Measurements from ENCODE around the gene PPP1R26.
"Not testable (repeated sequence)": the region's sequence is repeated elsewhere in the genome, so short reads cannot be mapped to it uniquely, and the experiment has no call there.

The PPP1R26 gene

DNA sequence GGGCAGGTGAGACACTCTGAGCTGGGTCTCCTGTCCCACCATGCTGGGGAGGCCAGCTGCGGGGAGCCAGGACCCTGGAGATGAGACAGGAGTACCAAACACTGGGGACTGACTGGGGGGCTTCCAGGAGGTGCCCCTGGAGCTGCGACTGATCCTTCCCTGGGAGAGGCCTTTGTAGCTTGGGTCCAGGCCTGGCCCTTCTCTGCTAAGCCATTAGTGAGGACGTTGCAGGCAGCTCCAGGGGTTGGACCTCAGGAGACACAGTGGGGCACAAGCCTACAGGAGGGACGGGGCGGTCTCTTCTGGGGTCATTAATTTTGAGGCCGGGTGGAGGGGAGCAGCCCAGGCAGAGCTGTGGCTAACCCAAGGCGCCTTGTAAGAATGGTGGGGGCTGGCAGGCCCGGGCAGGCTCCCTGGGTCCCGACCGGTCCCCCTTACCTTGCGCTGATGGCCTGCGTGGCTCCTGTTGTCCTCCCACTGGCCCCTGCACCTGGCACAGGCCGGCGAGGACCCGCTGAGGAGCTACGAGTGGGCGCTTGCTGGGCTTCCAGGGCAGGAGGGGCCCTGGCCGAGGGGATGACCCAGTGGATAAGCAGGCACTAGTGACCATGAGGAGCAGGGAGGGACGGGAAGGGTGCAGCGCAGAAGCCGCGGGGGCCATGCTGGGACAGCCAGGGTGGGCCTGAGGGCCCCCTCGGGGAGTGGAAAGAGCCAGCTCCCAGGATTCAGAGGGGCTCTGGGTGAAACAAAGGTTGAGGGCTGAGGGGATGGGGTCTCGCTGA is 26.0 kb downstream of the PPP1R26 start:
- DNase-seq (ENCODE audit: low spot score) = no peak

DNA sequence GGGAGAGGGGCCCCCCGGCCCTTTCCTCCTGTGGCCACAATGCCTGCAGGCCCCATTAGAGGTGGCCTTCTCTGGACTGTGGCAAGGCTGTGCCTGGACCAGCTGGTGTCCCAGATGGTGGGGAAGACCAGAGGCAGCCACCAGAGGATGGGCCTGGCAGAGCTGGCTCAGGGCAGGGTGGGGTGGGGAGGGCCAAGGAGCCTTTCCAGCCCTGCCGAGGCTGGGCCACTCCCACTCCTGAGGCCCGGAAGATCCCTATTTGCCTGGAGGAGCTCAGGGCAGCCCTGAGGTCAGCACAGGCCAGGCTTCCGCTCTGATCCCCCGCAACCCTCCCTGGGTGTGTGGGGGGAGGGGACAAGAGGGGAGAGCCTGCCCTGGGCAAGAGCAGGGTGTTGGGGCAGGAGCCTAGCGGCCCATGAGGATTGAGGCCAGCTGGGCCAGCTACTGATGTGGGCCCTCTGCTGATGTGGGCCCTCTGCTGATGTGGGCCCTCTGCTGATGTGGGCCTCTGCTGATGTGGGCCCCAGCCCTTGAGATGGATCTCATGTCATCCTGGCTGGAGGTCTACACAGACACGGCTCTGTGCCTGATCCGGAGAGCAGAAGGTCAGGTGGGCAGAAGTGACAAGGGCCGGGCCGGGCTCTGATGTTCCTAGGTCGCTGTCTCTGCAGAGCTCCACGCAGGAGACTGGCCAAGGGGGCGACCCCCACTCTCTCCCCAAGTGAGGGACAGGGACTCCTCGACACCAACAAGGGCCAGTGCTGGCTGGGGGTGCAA is 26.9 kb downstream of the PPP1R26 start:
- peak; percentile 81 for DNase-seq (ENCODE audit: low spot score)

DNA sequence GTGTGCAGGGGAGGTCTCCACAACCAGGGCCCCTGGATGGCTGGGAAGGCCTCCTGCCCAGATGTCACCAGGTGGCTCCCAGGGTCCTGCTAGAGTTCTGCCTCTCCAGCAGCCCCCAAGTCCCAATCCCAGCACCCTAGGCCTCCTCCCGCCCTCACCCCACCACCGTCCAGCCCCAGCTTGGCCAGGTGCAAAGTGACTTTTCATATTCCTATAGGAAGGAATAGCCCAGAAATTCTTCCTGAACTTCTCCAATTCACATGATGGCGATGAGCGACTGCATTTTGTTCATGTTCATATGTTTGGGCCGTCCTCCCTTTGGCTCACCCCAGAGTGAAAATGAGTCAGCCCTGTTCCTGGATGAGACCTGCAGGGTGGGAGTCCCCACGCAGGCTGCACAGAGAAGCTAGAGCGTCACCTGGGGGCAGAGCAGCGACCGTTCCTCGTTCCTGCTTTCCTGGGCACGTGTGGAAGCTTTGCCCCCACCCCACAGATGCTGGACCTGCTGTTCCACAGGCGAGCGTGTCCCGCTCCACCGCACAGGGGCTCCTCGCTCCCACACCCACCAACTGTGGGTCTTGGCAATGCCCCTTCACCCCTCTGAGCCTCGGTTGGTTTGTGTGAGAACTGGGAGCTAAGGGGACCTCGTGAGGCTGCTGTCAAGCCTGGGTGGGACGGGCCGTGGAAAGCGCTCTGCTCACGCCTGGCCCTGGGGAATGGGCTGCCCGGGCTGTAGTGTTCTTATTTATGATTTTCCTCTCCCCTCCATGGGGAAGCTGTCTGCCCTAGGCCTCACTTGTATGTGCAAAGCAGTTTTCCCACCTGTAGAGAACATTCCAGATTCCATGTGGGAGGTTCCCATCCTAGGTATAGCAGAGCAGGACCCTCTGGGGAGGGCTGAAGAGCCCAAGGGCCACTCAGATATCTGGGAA is 27.8 kb downstream of the PPP1R26 start:
- peak; percentile 37 for DNase-seq (ENCODE audit: low spot score)

DNA sequence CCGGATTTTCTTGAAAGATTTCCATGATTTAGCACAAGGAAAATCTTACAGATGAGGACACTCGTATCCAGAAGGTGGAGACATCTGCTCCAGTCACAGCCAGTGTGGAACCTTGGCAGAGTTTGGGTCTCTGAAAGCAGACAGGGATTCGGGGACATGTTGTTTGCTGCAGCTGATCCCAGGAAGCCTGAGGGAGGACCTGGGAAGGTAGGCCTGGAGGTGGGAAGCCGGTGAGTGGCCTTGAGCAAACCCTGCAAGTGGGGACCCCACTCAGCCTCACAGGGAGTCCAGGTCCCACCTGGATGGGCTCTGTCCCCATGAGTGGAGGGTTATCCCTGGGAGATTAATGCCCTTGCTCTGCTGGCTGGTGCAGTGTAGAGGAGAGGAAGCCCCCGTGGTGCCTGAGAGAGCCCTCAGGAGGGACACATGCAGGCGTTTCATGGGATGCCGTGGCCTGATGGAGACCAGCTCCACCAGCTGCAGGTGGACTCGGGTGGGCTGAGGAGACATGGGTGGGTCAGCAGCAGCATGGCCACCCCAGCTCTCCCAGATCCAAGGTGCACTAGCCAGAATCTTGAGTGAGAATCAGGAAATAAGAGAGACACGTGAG is 28.7 kb downstream of the PPP1R26 start:
- peak; percentile 31 for DNase-seq (ENCODE audit: low spot score)

DNA sequence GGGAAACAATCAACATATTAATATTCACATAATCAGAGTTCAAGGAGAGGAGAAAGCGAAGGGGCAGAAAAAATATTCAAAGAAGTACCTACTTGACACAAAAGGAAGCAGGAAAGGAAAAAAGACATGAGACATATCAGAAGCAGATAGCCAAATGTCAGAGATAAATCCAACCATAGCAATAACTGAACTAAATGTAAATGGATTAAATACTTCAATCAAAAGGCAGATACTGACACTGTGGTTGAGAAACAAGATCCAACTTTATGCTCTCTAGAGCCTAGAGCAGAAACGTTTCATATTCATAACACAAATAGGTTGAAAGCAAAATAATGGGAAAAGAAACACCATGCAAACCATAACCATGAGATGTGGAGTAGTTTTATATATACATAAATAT is 29.9 kb downstream of the PPP1R26 start:
- DNase-seq (ENCODE audit: low spot score) = no peak

DNA sequence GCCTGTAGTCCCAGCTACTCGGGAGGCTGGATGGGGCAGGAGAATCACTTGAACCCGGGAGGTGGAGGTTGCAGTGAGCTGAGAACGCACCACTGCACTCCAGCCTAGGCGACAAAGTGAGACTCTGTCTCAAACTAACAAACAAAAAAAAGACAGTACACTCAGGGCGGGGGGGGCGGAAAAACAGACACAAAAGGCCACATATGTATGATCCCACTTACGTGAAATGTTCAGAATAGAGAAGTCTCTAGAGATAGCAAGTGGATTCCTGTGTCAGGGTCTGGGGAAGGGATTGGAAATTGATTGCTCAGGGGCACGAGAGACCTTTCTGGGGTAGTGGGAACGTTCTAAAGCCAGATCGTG is 32.6 kb downstream of the PPP1R26 start:
- DNase-seq (ENCODE audit: low spot score) = peak; percentile 13

DNA sequence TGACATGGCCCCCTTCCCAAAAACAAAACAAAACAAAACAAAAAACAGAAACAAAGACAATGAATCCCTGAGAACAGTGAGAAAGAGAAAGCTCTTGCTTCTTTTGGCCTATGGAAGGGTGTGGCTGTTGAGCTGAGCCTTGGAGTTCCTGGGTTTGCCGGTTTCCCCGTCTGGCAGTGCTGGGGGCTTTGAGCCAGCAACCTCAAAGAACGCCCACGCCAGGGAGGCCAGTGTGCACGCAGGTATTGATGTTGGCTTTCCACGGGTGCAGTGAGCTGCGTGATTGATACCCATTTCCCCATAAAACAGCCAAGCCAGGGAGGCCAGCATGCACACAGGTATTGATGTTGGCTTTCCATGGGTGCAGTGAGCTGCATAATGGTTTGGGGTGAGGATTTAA is 33.3 kb downstream of the PPP1R26 start:
- DNase-seq (ENCODE audit: low spot score) = peak; percentile 27

DNA sequence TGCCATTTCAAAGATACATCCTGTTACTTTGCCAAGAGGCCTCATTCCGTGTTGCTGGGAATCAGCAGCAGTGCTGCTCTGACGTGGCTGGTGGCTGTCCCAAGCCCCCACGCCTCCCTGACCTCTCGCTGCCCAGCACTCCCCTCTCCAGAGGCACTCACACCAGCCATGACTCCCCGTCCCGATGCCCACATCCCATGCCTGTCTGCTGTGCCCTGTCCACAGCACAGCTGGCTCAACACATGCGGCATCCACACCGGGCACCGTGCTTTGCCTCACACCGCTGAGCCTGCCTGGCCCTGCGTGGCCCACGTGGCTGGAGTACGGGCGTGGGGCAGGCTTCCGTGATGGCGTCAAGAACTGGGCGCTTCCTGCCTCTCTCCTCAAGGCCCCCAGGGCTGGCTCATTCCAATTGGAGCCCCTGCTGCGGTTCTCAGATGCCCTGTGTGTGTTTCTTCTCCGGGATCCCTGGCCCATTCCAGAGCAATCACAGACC is 33.8 kb downstream of the PPP1R26 start:
- DNase-seq (ENCODE audit: low spot score) = peak; percentile 38

DNA sequence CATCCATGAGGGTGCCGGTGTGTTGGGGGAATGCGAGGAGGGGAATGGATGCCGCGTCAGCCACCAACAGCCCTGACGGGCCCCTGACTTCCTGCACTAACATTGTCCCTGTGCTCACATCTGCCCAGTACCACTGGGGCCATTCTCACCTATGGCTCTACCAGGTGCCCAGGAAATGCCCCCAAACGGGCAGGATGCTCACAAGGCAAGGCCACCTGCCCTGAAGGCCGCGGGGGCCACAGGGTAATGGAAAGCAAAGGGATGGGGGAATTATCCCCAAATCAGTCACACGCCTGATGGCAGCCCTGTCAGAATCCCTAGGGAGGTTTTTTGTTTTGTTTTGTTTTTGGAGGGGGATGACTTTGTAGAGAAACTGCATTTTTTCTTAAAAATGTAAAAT is 34.3 kb downstream of the PPP1R26 start:
- not testable (repeated sequence) for DNase-seq (ENCODE audit: low spot score)

DNA sequence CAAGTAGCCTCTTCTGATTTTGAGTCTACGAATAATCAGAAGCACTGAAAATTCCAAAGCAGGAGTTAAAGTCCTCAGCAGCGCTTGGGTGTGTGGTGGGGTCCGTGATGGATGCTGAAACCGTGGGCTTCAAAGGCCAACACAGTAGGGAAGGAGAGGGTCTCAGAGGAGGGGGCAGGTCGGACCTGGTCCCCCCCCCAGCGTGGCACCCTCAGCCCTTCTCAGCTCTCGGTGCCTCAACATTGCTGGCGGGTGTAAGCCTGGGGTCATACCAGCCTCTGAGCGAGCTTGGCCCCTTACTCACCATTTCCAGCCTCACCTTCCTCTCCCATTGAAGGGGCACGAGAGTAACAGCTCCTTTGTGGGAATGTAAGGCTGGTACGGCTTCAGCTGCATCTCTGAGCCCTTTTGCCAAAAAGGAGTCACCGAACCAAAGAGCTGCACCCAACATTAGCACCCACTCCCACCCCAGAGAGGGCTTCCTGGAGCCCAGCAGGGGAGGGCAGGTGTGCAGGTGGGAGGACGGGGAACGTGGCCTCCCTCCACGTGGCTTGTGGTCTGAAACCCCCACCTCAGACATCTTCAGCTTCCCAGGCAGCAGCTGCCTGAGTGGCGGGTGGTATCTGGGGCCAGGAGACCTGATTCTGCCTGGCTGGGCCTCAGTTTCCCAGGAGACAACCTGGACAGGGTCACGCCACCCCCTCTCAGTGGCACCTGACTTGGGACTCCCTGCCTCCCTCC is 34.9 kb downstream of the PPP1R26 start:
- peak; percentile 27 for DNase-seq (ENCODE audit: low spot score)

DNA sequence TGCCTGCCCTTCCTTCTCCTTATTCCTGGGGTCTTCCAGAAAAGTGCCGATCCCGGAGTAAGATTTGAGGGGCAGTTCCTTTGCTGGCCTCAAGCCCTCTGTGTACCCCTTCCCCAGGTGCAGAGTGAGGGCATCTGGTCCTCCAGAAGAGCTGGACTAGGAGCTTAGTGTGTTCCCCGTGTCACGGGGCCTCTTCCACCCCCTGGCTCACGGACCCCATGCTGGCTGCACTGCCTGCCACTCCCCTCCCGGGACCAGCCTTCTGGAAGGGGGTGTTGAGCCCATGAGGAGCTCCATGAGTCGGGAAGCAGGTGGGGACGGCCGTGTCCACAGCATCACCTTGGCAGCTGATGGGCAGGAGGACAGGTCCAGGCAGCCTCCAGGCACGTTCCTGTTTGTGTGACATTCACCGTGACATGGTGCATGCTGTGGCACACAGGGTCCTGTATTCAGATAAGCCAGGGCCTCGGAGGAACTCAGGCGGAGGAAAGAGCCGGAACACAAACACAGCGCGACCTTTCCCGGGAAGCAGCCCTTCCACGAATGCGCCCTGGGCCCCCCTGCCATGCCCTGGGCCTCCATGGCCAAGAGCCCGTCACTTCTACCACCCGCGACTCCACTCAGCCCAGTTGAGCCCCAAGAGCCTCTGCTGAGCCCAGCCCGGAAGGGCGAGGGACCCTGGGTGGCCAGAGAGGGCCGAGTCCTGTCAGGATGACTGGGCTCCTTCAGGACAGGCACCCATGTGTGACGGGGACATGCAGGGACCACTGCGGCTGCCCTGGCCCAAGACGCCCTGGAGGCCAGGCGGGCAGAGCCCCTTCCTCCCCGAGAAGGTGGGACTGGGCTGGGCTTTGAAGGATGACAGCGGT is 35.7 kb downstream of the PPP1R26 start:
- DNase-seq (ENCODE audit: low spot score) = peak; percentile 37

DNA sequence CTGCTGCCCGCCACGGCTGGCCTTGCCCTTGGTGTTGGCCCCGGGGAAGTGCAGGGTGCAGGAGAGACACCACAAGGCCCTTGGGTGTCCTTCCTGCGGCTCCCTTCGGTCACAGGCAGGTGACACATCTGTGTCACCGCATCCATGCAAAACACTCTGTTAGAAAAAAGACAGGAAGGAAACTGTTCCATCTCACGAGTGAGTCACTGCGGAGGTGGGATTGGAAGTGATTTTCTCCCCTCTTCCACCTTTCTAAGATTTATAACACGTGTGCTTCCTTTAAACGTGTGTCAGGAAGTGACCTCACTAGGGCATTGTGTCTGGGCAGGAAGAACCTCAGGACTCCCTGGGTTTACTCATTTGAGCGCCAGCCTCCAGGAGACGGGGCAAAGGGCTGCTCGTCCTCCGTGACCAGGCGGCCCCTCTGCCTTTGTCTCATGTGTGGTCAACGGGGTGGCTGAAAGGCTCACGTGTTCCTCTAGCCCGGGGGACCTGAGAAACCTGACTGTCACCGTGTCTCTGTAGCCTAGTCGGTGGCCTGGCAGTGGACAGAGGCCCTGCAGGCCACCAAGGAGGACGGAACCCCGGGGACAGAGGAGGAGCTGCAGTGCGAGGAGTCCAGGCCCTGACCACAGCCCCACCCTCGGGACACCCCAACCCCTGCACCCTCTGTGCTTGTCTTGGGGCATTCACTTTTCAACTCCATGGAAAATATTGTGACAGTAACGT is 36.7 kb downstream of the PPP1R26 start:
- DNase-seq (ENCODE audit: low spot score) = peak; percentile 32

DNA sequence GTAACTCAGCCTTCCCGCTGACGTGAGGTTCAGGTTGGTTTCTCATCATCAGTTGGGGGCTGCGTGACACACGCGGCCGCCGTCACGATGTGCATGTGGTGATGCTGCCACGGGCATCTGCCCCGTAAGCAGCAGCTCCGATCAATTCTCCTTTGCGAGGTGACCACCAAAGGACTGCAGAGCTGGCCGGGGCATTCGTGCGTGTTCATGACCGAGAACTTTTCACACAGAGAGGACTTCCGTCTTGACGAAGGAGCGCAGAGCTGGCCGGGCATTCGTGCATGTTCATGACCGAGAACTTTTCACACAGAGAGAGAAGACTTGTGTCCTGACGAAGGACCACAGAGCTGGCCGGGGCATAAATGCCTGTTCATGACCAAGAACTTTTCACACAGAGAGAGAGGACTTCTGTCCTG is 37.8 kb downstream of the PPP1R26 start:
- DNase-seq (ENCODE audit: low spot score) = no peak

DNA sequence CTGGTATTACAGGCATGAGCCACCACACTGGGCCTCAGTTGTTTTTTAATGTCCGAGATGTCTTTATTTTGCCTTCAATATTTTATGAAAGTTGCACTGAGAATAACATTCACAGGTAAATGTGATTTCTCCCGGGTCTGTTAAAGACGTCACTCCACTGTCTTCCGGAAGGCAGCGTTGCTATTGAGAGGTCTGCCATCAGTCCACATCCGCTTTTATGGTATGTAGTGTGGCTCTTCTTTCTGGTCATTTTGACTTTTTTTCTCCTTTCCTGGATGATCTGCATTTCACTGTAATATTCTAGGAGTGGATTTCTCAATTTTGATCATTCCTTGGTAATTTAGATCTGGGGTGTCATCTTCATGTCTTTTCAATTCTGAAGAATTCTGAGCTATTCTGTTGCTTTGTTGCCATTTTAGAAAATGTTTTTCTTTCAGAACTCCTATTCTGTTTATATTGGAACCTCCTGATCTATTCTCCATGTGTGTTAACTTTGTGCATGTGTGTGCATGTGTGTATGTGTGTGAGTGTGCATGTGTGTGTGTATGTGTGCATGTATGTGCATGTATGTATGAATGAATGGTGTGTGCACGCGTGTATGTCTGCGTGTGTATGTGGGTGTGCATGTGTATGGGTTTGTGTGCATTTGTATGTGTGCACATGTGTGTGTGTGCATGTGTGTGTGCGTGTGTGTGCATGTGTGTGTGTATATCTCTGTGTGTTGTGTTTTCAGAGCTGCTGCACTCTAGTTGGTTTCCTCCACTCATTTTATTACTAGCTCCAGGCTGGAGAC is 39.8 kb downstream of the PPP1R26 start:
- peak; percentile 8 for DNase-seq (ENCODE audit: low spot score)

DNA sequence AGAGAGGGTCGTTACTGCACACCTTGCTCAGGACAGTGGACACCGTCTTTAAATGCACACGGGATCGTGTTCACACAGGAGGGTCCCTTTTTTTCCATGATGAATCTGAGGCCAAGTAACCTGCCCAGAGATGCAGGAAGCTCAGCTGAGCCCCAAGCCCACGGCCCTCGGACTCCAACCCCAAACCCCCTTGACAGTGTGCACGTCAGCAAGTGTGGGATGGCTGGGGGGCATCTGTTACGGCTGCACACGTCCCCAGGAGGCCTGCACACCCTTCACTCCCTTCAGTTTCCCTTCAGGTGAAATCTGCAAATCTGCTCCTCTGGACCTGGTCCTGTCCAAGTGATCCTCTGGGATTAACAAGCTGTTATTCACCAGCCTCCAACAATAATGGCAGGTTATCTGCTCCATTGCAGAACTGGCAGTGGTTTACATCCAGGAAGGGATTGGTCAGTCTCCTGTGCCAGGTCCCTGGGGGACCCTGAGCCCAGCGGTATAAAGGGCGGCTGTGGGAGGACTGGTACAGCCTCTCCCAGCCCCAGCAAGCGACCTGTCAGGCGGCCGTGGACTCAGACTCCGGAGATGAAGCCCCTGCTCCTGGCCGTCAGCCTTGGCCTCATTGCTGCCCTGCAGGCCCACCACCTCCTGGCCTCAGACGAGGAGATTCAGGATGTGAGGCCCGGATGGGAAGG is 41.5 kb downstream of the PPP1R26 start, which contains the start of gene LCN1:
Gene LCN1, plus strand, starts transcription at position 525 of the 692 bp plus-strand sequence. Its CDS starts 58 bp downstream, at position 583.
- no peak for DNase-seq (ENCODE audit: low spot score)

DNA sequence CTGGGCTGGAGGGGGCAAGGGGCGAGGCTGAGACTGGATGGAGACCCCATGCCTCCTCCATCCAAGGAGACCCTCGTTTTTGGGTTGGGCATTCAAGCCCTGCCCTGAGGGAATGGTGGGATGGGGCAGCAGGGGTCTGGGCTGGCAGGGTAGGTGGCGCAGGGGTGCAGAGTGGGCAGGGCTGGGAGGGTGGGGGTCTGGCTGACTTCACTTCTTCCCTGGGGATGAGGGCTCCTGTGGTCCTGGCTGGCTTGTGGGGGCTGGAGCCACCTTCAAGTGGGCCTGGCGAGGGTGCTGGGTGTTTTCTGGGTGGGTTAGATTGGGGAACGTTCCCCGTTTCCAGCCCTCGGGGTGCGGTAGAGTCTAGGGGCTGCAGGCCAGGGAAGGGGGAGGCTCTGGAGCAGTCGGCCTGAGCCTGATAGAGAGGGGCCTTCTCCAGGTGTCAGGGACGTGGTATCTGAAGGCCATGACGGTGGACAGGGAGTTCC is 42.1 kb downstream of the PPP1R26 start:
- DNase-seq (ENCODE audit: low spot score) = no peak

DNA sequence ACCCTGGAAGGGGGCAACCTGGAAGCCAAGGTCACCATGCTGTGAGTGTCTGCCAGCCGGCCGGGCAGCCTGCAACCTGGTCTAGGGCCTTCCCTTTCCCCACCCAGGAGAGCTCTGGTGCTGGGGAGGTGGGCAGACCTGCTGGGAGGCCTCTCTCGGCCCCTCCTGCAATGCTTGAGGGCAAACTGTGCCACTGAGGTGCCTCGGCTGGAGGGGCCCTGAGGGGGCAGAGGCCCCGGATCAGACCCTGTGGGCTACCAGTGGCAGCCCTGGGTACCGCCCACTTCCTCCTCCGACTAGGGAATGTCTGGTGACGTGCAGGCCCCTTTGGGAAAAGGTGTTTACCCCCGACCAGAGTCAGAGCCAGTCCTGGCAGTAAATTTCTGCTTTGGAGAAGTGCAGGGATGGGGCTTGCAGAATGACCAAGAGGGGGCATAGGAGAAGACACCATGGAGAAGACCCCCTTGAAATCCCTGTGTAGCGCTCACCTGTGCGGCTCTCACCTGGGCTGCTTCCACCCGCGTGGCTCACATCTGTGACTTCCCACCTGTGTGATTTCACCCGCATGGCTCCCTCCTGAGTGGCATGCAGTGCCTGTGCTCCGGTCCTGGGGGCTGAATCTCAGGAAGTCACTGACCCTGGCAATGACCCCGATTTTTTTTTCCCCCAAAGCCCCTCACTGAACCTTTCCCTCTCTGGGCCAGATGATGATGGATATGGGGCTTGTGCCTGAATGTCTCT is 42.7 kb downstream of the PPP1R26 start:
- no peak for DNase-seq (ENCODE audit: low spot score)
